GM19240 (cell line): ENCODE data around the gene CYP2E1.
"Not testable (repeated sequence)": the region's sequence is repeated elsewhere in the genome, so short reads cannot be mapped to it uniquely, and the experiment has no call there.

ENCODE experiments used
- DNase-seq: peaks from one replicate; pipeline ENCODE4 v3.0.0; 2011; ENCODE audit warnings: low spot score; ENCODE audit not compliant: insufficient read length

CYP2E1 gene

GRCh38 chr10:133569801-133570200 is 42.6 kb downstream of the CYP2E1 start:
- DNase-seq: not testable (repeated sequence)

GRCh38 chr10:133572055-133572454 is 44.9 kb downstream of the CYP2E1 start:
- not testable (repeated sequence) for DNase-seq

- DNase-seq: not testable (repeated sequence)
These were observed 46.3 kb downstream of the CYP2E1 start for GRCh38 chr10:133573460-133573859.

- DNase-seq: not testable (repeated sequence)
These were observed 49.9 kb downstream of the CYP2E1 start for GRCh38 chr10:133577037-133577436.
